HEK293T (cell line): ENCODE data around the gene WDR1.

Experiments
- CTCF ChIA-PET: fragments of 350-600 bp; formaldehyde crosslinking; extraction: SDS; loops from one replicate; lab custom pipeline; 2021; ENCODE audit warnings: antibody characterized with exemption, inconsistent platforms; lab: Yijun Ruan, JAX
- POLR2A ChIA-PET: fragments of 350-600 bp; formaldehyde crosslinking; extraction: SDS; loops from one replicate; lab custom pipeline; 2020; ENCODE audit warnings: antibody characterized with exemption, inconsistent platforms; lab: Yijun Ruan, JAX
- DNase-seq: peaks from one replicate; pipeline ENCODE4 v3.0.0; 2012; ENCODE audit warnings: mixed read lengths; ENCODE audit errors: extremely low spot score
- ARNT ChIP-seq: fragments of 450-650 bp; IDR thresholded peaks from 2 replicates; pipeline ENCODE4 v1.6.1; 2017; ENCODE audit warnings: mild to moderate bottlenecking
- BHLHE40 ChIP-seq: fragments of 450-650 bp; IDR thresholded peaks from 2 replicates; pipeline ENCODE4 v1.6.1; 2016; ENCODE audit warnings: mild to moderate bottlenecking, moderate library complexity, borderline replicate concordance
- CTBP1 ChIP-seq: fragments of 450-650 bp; IDR thresholded peaks from 2 replicates; pipeline ENCODE4 v1.6.1; 2016; ENCODE audit warnings: borderline replicate concordance
- ELF4 ChIP-seq: fragments of 450-650 bp; IDR thresholded peaks from 2 replicates; pipeline ENCODE4 v1.6.1; 2017; ENCODE audit warnings: antibody characterized with exemption
- FOXA1 ChIP-seq: fragments of 450-650 bp; IDR thresholded peaks from 2 replicates; pipeline ENCODE4 v1.6.1; 2016; ENCODE audit warnings: mild to moderate bottlenecking
- FOXK2 ChIP-seq: fragments of 450-650 bp; IDR thresholded peaks from 2 replicates; pipeline ENCODE4 v1.6.1; 2016; ENCODE audit warnings: mild to moderate bottlenecking
- FOXM1 ChIP-seq: fragments of 450-650 bp; IDR thresholded peaks from 2 replicates; pipeline ENCODE4 v1.6.1; 2017; ENCODE audit warnings: mild to moderate bottlenecking, borderline replicate concordance
- HDGF ChIP-seq: fragments of 450-650 bp; IDR thresholded peaks from 2 replicates; pipeline ENCODE4 v1.6.1; 2017; ENCODE audit warnings: antibody characterized with exemption, borderline replicate concordance
- L3MBTL2 ChIP-seq: fragments of 450-650 bp; conservative IDR thresholded peaks from 2 replicates; pipeline ENCODE4 v1.6.1; 2016; ENCODE audit warnings: mild to moderate bottlenecking
- LEF1 ChIP-seq: fragments of 450-650 bp; IDR thresholded peaks from 2 replicates; pipeline ENCODE4 v1.6.1; 2017; ENCODE audit warnings: mild to moderate bottlenecking, borderline replicate concordance
- NFRKB ChIP-seq: fragments of 450-650 bp; IDR thresholded peaks from 2 replicates; pipeline ENCODE4 v1.6.1; 2016; ENCODE audit warnings: mild to moderate bottlenecking, moderate library complexity
- PKNOX1 ChIP-seq: fragments of 450-650 bp; IDR thresholded peaks from 2 replicates; pipeline ENCODE4 v1.6.1; 2016
- SP1 ChIP-seq: fragments of 450-650 bp; IDR thresholded peaks from 2 replicates; pipeline ENCODE4 v1.6.1; 2017
- SUZ12 ChIP-seq: fragments of 450-650 bp; IDR thresholded peaks from 2 replicates; pipeline ENCODE4 v1.6.1; 2016; ENCODE audit warnings: mild to moderate bottlenecking
- TARDBP ChIP-seq: fragments of 450-650 bp; IDR thresholded peaks from 2 replicates; pipeline ENCODE4 v1.6.1; 2016
- ZNF384 ChIP-seq: fragments of 450-650 bp; IDR thresholded peaks from 2 replicates; pipeline ENCODE4 v1.6.1; 2016

Gene WDR1

GRCh38 chr4:10091531-10092181 lies 24.9 kb downstream of the WDR1 start:
- CTCF ChIA-PET: no interaction called here
- POLR2A ChIA-PET: no interaction called here
- DNase-seq: no peak
- TF ChIP-seq BHLHE40 (no peak), PKNOX1 (no peak), SP1 (no peak), FOXK2 (no peak), SUZ12 (no peak), FOXM1 (no peak), ELF4 (no peak), LEF1 (no peak), CTBP1 (no peak), TARDBP (no peak)

DNA sequence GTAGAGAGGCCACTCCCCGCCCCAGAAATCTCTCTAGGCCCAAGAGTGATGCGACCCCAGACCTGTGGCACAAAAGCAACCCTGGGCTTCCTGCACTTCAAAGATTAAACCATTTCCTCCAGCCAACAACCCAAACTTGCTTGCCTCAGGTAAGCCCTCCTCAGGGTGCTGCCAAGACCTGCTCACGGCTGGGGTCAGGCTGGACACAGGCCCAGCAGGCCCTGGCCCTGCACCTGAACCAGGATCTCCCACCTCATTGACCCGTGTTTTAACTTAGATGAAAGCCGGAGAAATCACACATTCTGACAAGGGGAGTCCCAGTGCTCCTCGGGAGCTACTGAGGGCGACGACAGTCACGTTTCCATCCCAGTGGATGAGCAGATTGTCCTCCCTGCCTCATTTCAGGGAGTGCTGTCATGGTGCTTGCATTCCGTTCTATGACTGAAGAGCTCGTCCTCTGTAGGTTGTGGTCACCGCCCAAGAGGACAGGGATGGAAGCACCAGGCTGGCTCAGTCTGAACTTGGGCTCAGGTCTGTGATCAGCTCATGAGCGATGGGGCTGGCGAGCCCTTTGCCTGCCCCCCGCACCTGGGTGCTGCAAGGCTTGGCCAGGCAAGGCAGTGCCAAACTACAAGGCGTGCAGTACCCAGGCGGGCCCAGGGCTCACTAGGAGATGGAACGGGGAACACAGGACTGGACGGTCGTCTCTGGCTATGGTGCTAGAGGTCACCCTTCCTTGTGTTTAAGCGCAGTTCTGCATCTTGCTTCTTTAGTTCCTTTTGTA lies 25.9 kb downstream of the WDR1 start:
- ChIA-PET CTCF (no interaction called here), POLR2A (no interaction called here)
- no peak for TF ChIP-seq SUZ12
- no peak for TF ChIP-seq FOXM1
- no peak for TF ChIP-seq TARDBP
- TF ChIP-seq FOXK2: no peak
- no peak for DNase-seq

- POLR2A ChIA-PET: no interaction called here
- CTCF ChIA-PET: no interaction called here
- no peak for TF ChIP-seq FOXM1
- no peak for TF ChIP-seq SP1
- DNase-seq: peak; percentile 36
These were observed 27.3 kb downstream of the WDR1 start for GRCh38 chr4:10089346-10089745.

DNA sequence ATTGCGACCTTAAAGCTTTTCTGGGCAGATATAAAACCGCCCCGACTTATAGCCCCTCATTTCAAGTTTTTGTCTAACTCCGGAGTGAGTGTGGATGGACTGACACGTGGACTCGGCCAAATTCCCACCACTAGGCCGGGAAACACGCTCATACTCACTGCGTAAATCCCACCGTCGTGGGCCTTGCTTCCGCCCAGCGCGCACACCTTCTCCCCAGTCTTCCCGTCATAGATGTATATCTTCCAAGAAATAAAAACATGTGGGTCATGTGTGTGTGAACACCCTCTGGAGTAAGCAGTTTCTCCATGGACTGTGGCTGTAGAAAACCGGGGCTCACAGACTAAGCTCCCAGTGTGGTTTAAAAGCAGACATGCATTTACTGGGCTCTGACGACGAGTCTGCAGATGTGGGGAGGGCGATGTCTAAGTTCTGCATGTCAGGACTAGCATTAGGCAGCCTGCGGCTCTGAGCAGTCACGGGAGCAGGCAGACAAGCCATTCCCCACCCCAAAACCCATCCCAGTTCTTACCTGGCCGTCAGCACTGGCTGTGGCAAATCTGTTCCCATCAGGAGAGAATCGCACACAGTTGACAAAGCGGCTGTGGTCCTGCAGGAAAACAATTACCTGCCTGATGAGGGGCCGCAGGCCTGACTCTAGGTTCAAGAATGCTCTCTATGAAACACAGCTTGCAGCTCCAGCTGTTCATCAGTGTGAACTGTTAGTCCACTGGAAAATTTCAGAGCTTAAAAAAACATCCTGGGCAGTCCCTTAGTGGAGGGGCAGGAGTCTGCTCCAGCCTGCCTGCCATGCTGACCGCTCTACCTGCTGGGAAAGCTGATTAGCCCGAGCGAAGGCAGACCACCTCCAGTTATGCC lies 28.2 kb downstream of the WDR1 start:
- POLR2A ChIA-PET: no interaction called here

DNA sequence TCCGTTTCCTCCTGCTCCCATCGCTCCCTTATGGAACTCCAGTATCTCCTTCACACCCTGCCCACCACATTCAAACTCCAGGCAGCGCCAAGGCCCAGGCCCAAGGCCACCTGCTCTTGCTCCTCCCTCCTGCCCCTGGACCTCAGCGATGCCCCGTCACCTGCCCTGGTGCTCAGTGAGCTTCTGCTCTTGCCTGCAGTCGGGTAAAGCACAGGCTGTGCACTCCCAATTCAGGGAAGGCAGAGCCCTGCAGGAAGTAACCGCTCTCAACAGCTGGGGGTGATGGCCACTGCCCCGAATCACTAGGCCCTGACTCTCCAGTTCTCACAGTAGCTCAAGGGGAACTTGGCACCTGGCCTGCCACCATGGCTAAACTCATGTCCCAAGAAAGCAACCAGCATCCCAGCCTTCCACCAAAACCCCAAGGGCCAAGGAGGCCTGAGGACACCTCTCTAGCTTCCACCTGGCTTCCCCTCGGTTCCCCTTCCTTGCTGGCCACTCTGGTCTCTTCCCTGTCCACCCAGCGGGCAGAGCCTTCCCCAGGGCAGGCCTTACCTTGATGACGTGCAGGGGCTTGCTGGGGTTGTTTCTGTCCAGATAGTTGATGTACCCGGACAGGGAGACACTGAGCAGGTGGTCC lies 29.3 kb downstream of the WDR1 start:
- POLR2A ChIA-PET: no interaction called here
- no peak for DNase-seq
- CTCF ChIA-PET: no interaction called here
- TF ChIP-seq TARDBP (no peak), CTBP1 (no peak), ARNT (no peak), SP1 (no peak), NFRKB (no peak), SUZ12 (no peak), HDGF (no peak), ELF4 (no peak), BHLHE40 (no peak), PKNOX1 (no peak), FOXA1 (no peak), LEF1 (no peak), FOXK2 (no peak), ZNF384 (no peak), L3MBTL2 (no peak), FOXM1 (no peak)

More for the DNA sequence above, 28.2 kb downstream of the WDR1 start:
- CTCF ChIA-PET: no interaction called here
- TF ChIP-seq NFRKB (no peak), SP1 (no peak), FOXK2 (no peak), ZNF384 (no peak), FOXA1 (no peak), FOXM1 (no peak), TARDBP (no peak), SUZ12 (no peak), CTBP1 (no peak)
- no peak for DNase-seq

- CTCF ChIA-PET: no interaction called here
These were observed 30.0 kb downstream of the WDR1 start for GRCh38 chr4:10086506-10087120.

More at GRCh38 chr4:10086506-10087120, 30.0 kb downstream of the WDR1 start:
- POLR2A ChIA-PET: no interaction called here
- no peak for DNase-seq
- no peak for TF ChIP-seq ELF4
- TF ChIP-seq SUZ12: no peak
- TF ChIP-seq HDGF: no peak
- TF ChIP-seq SP1: no peak
- no peak for TF ChIP-seq LEF1
- TF ChIP-seq FOXM1: no peak
- TF ChIP-seq NFRKB: no peak
- no peak for TF ChIP-seq PKNOX1
- no peak for TF ChIP-seq FOXA1
- TF ChIP-seq FOXK2: no peak
- TF ChIP-seq BHLHE40: no peak
- TF ChIP-seq L3MBTL2: no peak
- TF ChIP-seq CTBP1: no peak
- no peak for TF ChIP-seq ZNF384
